T-helper 9 cell (primary cell): ENCODE data around the gene ZNF629.

Experiments used
- DNase-seq: peaks from one replicate; pipeline ENCODE4 v3.0.0-alpha.2; 2020

ZNF629 gene

GRCh38 chr16:30766206-30766932, 20.6 kb downstream of the ZNF629 start:
- no peak for DNase-seq

GRCh38 chr16:30764816-30765465, 22.1 kb downstream of the ZNF629 start:
- no peak for DNase-seq

- no peak for DNase-seq
Measured at GRCh38 chr16:30764086-30764485, 22.9 kb downstream of the ZNF629 start.

- DNase-seq, result no peak
Measured at GRCh38 chr16:30762991-30763725, 23.8 kb downstream of the ZNF629 start.

- DNase-seq, result peak; percentile 88
Measured at GRCh38 chr16:30761928-30762902, 24.8 kb downstream of the ZNF629 start, which contains the start of the genes CFAP119 and RNF40. CFAP119 (minus strand) TSS chr16:30762062; CDS start chr16:30761748, 314 bp downstream. RNF40 (plus strand) TSS chr16:30762322; CDS start chr16:30762546, 224 bp downstream.

- peak; percentile 17 for DNase-seq
Measured at GRCh38 chr16:30761427-30761927, 25.5 kb downstream of the ZNF629 start.

- no peak for DNase-seq
Measured at GRCh38 chr16:30760577-30761426, 26.2 kb downstream of the ZNF629 start.

GRCh38 chr16:30760001-30760559, 26.9 kb downstream of the ZNF629 start:
- DNase-seq, result no peak

GRCh38 chr16:30758988-30759491, 28.0 kb downstream of the ZNF629 start:
- DNase-seq, result no peak

- no peak for DNase-seq
Measured at GRCh38 chr16:30757316-30757715, 29.7 kb downstream of the ZNF629 start.

GRCh38 chr16:30756781-30757100, 30.3 kb downstream of the ZNF629 start:
- no peak for DNase-seq

GRCh38 chr16:30755955-30756780, 30.8 kb downstream of the ZNF629 start:
- DNase-seq, result no peak

GRCh38 chr16:30753596-30753995, 33.4 kb downstream of the ZNF629 start:
- DNase-seq, result no peak

GRCh38 chr16:30750876-30751465, 36.0 kb downstream of the ZNF629 start:
- no peak for DNase-seq

- no peak for DNase-seq
Measured at GRCh38 chr16:30750201-30750600, 36.8 kb downstream of the ZNF629 start.

GRCh38 chr16:30748634-30749445, 38.2 kb downstream of the ZNF629 start:
- DNase-seq, result no peak

- DNase-seq, result peak; percentile 92
Measured at GRCh38 chr16:30747799-30748633, 39.0 kb downstream of the ZNF629 start, which contains the start of gene PHKG2. PHKG2 (plus strand) TSS chr16:30748425; CDS start chr16:30748821, 396 bp downstream.
